OCI-LY7 (cell line): ENCODE results near the gene EHF. TPM values are rescaled to one million over a fixed set of nuclear protein-coding genes. Genes with fewer than 3 reads are reported as not detected.

Experiments used
- BruUV-seq: library from RNA; stranded (reverse); fragments of 400-500 nt; replicated peaks from 2 replicates; lab custom pipeline; 2021; lab: Mats Ljungman, UMichigan
- CTCF ChIA-PET: fragments of 300-600 bp; sonication (Branson Sonifier 250); formaldehyde crosslinking; loops from one replicate; lab custom pipeline; 2022; ENCODE audit warnings: antibody characterized with exemption; ENCODE audit not compliant: unreplicated experiment; lab: Charles Lee
- POLR2A ChIA-PET: fragments of 300-600 bp; sonication (Branson Sonifier 250); formaldehyde crosslinking; loops from one replicate; lab custom pipeline; 2022; ENCODE audit warnings: antibody characterized with exemption; lab: Charles Lee
- DNase-seq: peaks from one replicate; pipeline ENCODE4 v3.0.0-alpha.2; 2015; ENCODE audit warnings: low spot score
- H2AFZ ChIP-seq: fragments of 200-600 bp; sonication (generic), shearing (Covaris generic); 2 replicates; pipeline ENCODE4 v1.6.1; 2014; ENCODE audit warnings: mild to moderate bottlenecking, antibody characterized with exemption, low read length, moderate library complexity
- H3K27ac ChIP-seq: fragments of 200-600 bp; sonication (generic); 2 replicates; pipeline ENCODE4 v1.5.1; 2014; ENCODE audit warnings: mixed run types, low read depth, mild to moderate bottlenecking, moderate library complexity, low read length, inconsistent platforms; ENCODE audit not compliant: poor library complexity, severe bottlenecking
- H3K36me3 ChIP-seq: fragments of 200-600 bp; sonication (generic); 2 replicates; pipeline ENCODE4 v1.6.1; 2014; ENCODE audit warnings: mild to moderate bottlenecking, antibody characterized with exemption, low read length, moderate library complexity, mixed read lengths; ENCODE audit not compliant: insufficient read depth
- H3K4me1 ChIP-seq: fragments of 200-600 bp; sonication (generic); 2 replicates; pipeline ENCODE4 v1.5.1; 2014; ENCODE audit warnings: mild to moderate bottlenecking, low read length; ENCODE audit not compliant: insufficient read depth, poor library complexity, severe bottlenecking
- H3K4me2 ChIP-seq: fragments of 200-600 bp; sonication (generic); 2 replicates; pipeline ENCODE4 v1.6.1; 2014; ENCODE audit warnings: mild to moderate bottlenecking, low read length
- H3K4me3 ChIP-seq: fragments of 200-600 bp; sonication (generic); 2 replicates; pipeline ENCODE4 v1.5.1; 2014; ENCODE audit warnings: mild to moderate bottlenecking, low read depth, low read length; ENCODE audit not compliant: poor library complexity, severe bottlenecking
- H3K79me2 ChIP-seq: fragments of 200-600 bp; sonication (generic); 2 replicates; pipeline ENCODE4 v1.6.1; 2016; ENCODE audit warnings: low read depth, mild to moderate bottlenecking, low read length, moderate library complexity, mixed read lengths; ENCODE audit not compliant: insufficient read depth
- H3K9me2 ChIP-seq: fragments of 200-600 bp; sonication (generic); 2 replicates; pipeline ENCODE4 v1.6.1; 2016; ENCODE audit warnings: mild to moderate bottlenecking, low read length, mixed read lengths; ENCODE audit not compliant: insufficient read depth
- H3K9me3 ChIP-seq: fragments of 200-600 bp; sonication (generic); 2 replicates; pipeline ENCODE4 v1.6.1; 2014; ENCODE audit warnings: mild to moderate bottlenecking, mixed run types, low read length, mixed read lengths
- H4K20me1 ChIP-seq: fragments of 200-600 bp; sonication (generic); 2 replicates; pipeline ENCODE4 v1.6.1; 2014; ENCODE audit warnings: mild to moderate bottlenecking, antibody characterized with exemption, low read length, moderate library complexity, mixed read lengths; ENCODE audit not compliant: insufficient read depth
- CTCF ChIP-seq: fragments of 200-600 bp; sonication (generic); conservative IDR thresholded peaks from 2 replicates; pipeline ENCODE4 v1.5.1; 2014; ENCODE audit warnings: mild to moderate bottlenecking, antibody characterized with exemption, low read length, moderate library complexity, mixed read lengths
- EZH2phosphoT487 ChIP-seq: fragments of 200-600 bp; sonication (generic); IDR thresholded peaks from 2 replicates; pipeline ENCODE4 v1.6.1; 2018; ENCODE audit warnings: low read depth, borderline replicate concordance, mild to moderate bottlenecking, mixed run types, antibody characterized with exemption, low read length, moderate library complexity, mixed read lengths
- intact Hi-C: fragments of 100-400 bp; cut with micrococcal nuclease; formaldehyde crosslinking; loops from one replicate; pipeline ENCODE4 v1.10.0; 2022; ENCODE audit not compliant: unreplicated experiment
- total RNA-seq, 2 experiments: library from RNA; depleted of rRNA in 1 of 2; stranded (reverse); fragments of >200 nt in 1 of 2; shearing (Covaris generic) in 1 of 2; gene quantifications; 2 replicates each; pipeline ENCODE4 v1.2.3, GENCODE V29; 2014 to 2022

EHF gene
- total RNA-seq, 2 experiments from 2014 or later = not detected

- Histone ChIP-seq H3K79me2 (no peaks in the 10 kb centered on the region), H3K9me2 (no peaks in the 10 kb centered on the region), H3K27ac (no peak overlapping the region), H2AFZ (no peak overlapping the region), H3K4me1 (no peaks in the 10 kb centered on the region), H3K36me3 (no peaks in the 10 kb centered on the region), H3K4me2 (no peak overlapping the region), H3K9me3 (no peaks in the 10 kb centered on the region), H4K20me1 (no peaks in the 10 kb centered on the region), H3K4me3 (no peak overlapping the region)
- POLR2A ChIA-PET = no interaction called here
- TF ChIP-seq EZH2phosphoT487 (no peak), CTCF (no peak)
- BruUV-seq = no TSS peak
- intact Hi-C loops = no loop called here
- CTCF ChIA-PET = no interaction called here
- DNase-seq = no peak
Observed at GRCh38 chr11:34625576-34625975, 4.7 kb downstream of the EHF start.

- H2AFZ ChIP-seq = no peak overlapping the region
- POLR2A ChIA-PET = interaction anchor here (0.6 to 0.8 kb wide), 2 partner anchors 9 to 1375 kb away, joined by 3 to 4 read pairs; no protein-coding TSS in a partner anchor
- TF ChIP-seq EZH2phosphoT487 = no peak
- TF ChIP-seq CTCF = no peak
- H3K79me2 ChIP-seq = no peaks in the 10 kb centered on the region
- CTCF ChIA-PET = no interaction called here
- no peaks in the 10 kb centered on the region for H3K9me2 ChIP-seq
- no peak overlapping the region for H3K27ac ChIP-seq
- DNase-seq = no peak
- H3K9me3 ChIP-seq = no peaks in the 10 kb centered on the region
- H4K20me1 ChIP-seq = no peaks in the 10 kb centered on the region
- no peaks in the 10 kb centered on the region for H3K36me3 ChIP-seq
- intact Hi-C loops = no loop called here
- no peak overlapping the region for H3K4me3 ChIP-seq
- no peak overlapping the region for H3K4me2 ChIP-seq
- H3K4me1 ChIP-seq = no peaks in the 10 kb centered on the region
- no TSS peak for BruUV-seq
Observed at GRCh38 chr11:34626393-34626792, 5.5 kb downstream of the EHF start.

- ChIA-PET POLR2A (no interaction called here), CTCF (no interaction called here)
- no peaks in the 10 kb centered on the region for H4K20me1 ChIP-seq
- H3K27ac ChIP-seq = no peak overlapping the region
- TF ChIP-seq CTCF = no peak
- TF ChIP-seq EZH2phosphoT487 = no peak
- H3K4me2 ChIP-seq = no peak overlapping the region
- no peaks in the 10 kb centered on the region for H3K9me2 ChIP-seq
- H3K4me1 ChIP-seq = no peaks in the 10 kb centered on the region
- intact Hi-C loops = no loop called here
- no peaks in the 10 kb centered on the region for H3K9me3 ChIP-seq
- H3K36me3 ChIP-seq = no peaks in the 10 kb centered on the region
- DNase-seq = no peak
- H3K4me3 ChIP-seq = no peak overlapping the region
- no peaks in the 10 kb centered on the region for H3K79me2 ChIP-seq
- no peak overlapping the region for H2AFZ ChIP-seq
- BruUV-seq = no TSS peak
Observed at GRCh38 chr11:34627197-34627596, 6.3 kb downstream of the EHF start.
